ENCODE results near the gene CDCA7. TPM values are rescaled to one million over a fixed set of nuclear protein-coding genes. Genes with fewer than 3 reads are reported as not detected.

CDCA7 gene
- total RNA-seq, 1 experiment from 2014 or later = 48.2 TPM

- no TSS peak for BruUV-seq (replicated peaks)
- no peaks in the 10 kb centered on the region for H3K36me3 Mint-ChIP-seq (ENCODE audit: insufficient read depth, unreplicated experiment)
- H3K27ac Mint-ChIP-seq (ENCODE audit: unreplicated experiment) = no peak overlapping the region
- CTCF ChIA-PET = no interaction called here
- H3K4me1 Mint-ChIP-seq (ENCODE audit: low read depth, unreplicated experiment) = no peaks in the 10 kb centered on the region
- no peaks in the 10 kb centered on the region for H3K27me3 Mint-ChIP-seq (ENCODE audit: unreplicated experiment)
- no peaks in the 10 kb centered on the region for H3K9me3 Mint-ChIP-seq (ENCODE audit: low read depth, unreplicated experiment)
- no peak overlapping the region for H3K4me3 Mint-ChIP-seq (ENCODE audit: low read depth, unreplicated experiment)
- intact Hi-C loops (cut with micrococcal nuclease; ENCODE audit: unreplicated experiment) = loop anchor here (10.0 kb wide), 1 partner anchor 368 kb away; no protein-coding TSS in a partner anchor
- TF ChIP-seq CTCF (IDR thresholded peaks at IDR 0.05; ENCODE audit: unreplicated experiment) = no peak
- DNase-seq = no peak
Measured at GRCh38 chr2:173392731-173393130, 38.1 kb downstream of the CDCA7 start.

- intact Hi-C loops (cut with micrococcal nuclease; ENCODE audit: unreplicated experiment) = loop anchor here (10.0 kb wide), 1 partner anchor 368 kb away; no protein-coding TSS in a partner anchor
- H3K27me3 Mint-ChIP-seq (ENCODE audit: unreplicated experiment) = no peaks in the 10 kb centered on the region
- H3K36me3 Mint-ChIP-seq (ENCODE audit: insufficient read depth, unreplicated experiment) = no peaks in the 10 kb centered on the region
- TF ChIP-seq CTCF (IDR thresholded peaks at IDR 0.05; ENCODE audit: unreplicated experiment) = no peak
- no peak overlapping the region for H3K27ac Mint-ChIP-seq (ENCODE audit: unreplicated experiment)
- no peaks in the 10 kb centered on the region for H3K4me1 Mint-ChIP-seq (ENCODE audit: low read depth, unreplicated experiment)
- BruUV-seq (replicated peaks) = no TSS peak
- CTCF ChIA-PET = no interaction called here
- DNase-seq = no peak
- H3K9me3 Mint-ChIP-seq (ENCODE audit: low read depth, unreplicated experiment) = no peaks in the 10 kb centered on the region
- no peak overlapping the region for H3K4me3 Mint-ChIP-seq (ENCODE audit: low read depth, unreplicated experiment)
Measured at GRCh38 chr2:173393186-173393585, 38.5 kb downstream of the CDCA7 start.

- DNase-seq = no peak
- no peaks in the 10 kb centered on the region for H3K4me1 Mint-ChIP-seq (ENCODE audit: low read depth, unreplicated experiment)
- no peak overlapping the region for H3K4me3 Mint-ChIP-seq (ENCODE audit: low read depth, unreplicated experiment)
- intact Hi-C loops (cut with micrococcal nuclease; ENCODE audit: unreplicated experiment) = loop anchor here (10.0 kb wide), 1 partner anchor 369 kb away; no protein-coding TSS in a partner anchor
- CTCF ChIA-PET = no interaction called here
- no peaks in the 10 kb centered on the region for H3K27me3 Mint-ChIP-seq (ENCODE audit: unreplicated experiment)
- BruUV-seq (replicated peaks) = no TSS peak
- no peak overlapping the region for H3K27ac Mint-ChIP-seq (ENCODE audit: unreplicated experiment)
- H3K9me3 Mint-ChIP-seq (ENCODE audit: low read depth, unreplicated experiment) = no peaks in the 10 kb centered on the region
- TF ChIP-seq CTCF (IDR thresholded peaks at IDR 0.05; ENCODE audit: unreplicated experiment) = no peak
- no peaks in the 10 kb centered on the region for H3K36me3 Mint-ChIP-seq (ENCODE audit: insufficient read depth, unreplicated experiment)
Measured at GRCh38 chr2:173393636-173394035, 39.0 kb downstream of the CDCA7 start.

- no peak overlapping the region for H3K4me3 Mint-ChIP-seq (ENCODE audit: low read depth, unreplicated experiment)
- H3K27me3 Mint-ChIP-seq (ENCODE audit: unreplicated experiment) = no peaks in the 10 kb centered on the region
- H3K36me3 Mint-ChIP-seq (ENCODE audit: insufficient read depth, unreplicated experiment) = no peaks in the 10 kb centered on the region
- no peak for DNase-seq
- CTCF ChIA-PET = interaction anchor here (0.6 kb wide), 1 partner anchor 83 kb away, joined by 3 read pairs; no protein-coding TSS in a partner anchor
- BruUV-seq (replicated peaks) = no TSS peak
- intact Hi-C loops (cut with micrococcal nuclease; ENCODE audit: unreplicated experiment) = loop anchor here (10.0 kb wide), 1 partner anchor 370 kb away; no protein-coding TSS in a partner anchor
- H3K9me3 Mint-ChIP-seq (ENCODE audit: low read depth, unreplicated experiment) = no peaks in the 10 kb centered on the region
- H3K27ac Mint-ChIP-seq (ENCODE audit: unreplicated experiment) = no peak overlapping the region
- H3K4me1 Mint-ChIP-seq (ENCODE audit: low read depth, unreplicated experiment) = no peaks in the 10 kb centered on the region
- TF ChIP-seq CTCF (IDR thresholded peaks at IDR 0.05; ENCODE audit: unreplicated experiment) = no peak
Measured at GRCh38 chr2:173394091-173394974, 39.7 kb downstream of the CDCA7 start.

Data from Calu3 (cell line).